GM18867 (cell line): ENCODE results near the gene CCDC88C.

Experiments
- ATAC-seq: cut with Tn5 transposase; IDR thresholded peaks from one replicate; pipeline ENCODE4 v1.9.1; 2021; ENCODE audit warnings: mild to moderate bottlenecking, moderate library complexity; ENCODE audit not compliant: unreplicated experiment

Gene CCDC88C

DNA sequence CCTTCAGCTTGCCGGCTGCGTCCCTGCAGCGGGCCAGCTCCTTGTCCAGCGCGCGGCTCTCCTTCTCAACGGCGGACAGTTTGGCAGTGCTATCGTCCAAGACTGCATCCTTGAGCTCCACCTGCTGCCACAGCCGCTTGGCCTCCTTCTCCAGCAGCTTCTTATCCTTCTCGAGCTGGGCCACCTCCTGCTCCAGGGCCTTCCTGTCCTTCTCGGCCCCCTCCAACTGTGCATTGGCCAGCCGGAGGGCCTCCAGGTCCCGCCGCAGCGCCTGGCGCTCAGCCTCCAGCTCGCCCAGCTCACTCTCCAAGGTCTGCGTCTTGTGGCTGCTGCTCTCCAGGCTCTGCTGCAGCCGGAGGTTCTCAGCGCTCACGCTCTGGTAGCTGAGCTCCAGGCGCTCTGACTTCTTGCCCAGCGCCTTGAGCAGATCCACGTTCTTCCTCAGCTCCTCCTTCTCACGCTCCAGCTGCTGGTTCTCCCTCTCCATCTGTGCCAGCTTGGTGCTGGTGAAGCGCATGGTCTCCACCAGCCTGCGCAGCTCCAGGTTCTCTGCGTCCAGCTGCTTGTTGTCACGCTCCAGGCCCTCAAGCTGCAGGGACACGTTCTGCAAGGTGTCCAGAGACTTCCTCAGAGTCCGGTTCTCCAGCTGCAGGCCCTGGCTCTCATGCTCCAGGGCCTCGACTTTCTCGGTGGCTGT is 104.3 kb downstream of the CCDC88C start:
- no peak for ATAC-seq

DNA sequence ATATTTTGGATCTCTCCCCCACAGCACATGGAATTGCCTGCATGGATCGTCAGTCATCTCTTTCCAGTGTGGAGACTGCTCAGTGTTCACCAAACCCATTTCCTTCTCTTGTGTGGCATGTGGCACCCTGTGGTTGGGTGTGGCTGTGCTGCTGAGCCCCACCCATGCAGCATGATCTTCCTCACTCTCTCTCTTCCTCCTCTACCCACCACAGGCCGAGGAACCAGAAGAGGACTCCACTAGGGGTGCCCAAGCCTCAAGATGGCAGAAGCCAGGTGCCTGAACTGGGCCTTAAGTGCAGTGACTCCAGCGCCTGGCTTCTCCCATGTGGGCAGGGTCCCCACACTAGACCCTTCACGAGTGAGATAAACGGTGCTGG is 106.3 kb downstream of the CCDC88C start:
- ATAC-seq, result no peak

DNA sequence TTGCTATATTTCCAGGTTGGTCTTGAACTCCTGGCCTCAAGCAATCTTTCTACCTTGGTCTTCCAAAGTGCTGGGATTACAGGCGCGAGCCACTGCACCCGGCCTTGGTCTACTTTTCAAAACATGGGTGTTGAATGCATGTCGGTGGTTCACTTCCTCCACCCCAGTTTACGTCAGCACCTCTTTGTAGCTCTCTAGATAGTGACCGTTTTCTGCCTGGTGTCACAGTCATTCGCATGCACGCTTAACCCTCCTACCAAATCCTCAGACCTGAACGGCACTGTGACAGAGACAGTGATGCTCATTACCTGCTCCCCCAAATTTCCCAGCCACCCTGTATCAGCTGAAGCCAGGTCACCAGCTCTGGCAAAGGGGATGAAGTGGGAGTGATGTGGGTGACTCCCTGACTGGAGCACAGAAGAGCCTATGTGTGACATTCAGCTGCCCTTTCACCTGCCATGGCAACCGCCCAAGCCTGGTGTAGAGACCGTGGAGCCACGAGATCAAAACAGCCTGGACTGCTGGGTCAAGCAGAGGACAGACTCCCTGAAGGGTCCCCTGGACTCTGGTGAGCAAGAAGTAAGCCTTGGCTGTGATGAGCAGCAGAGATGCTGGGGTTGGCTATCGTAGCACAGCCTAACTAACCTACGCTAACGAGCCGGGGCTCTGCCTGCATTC is 106.9 kb downstream of the CCDC88C start:
- ATAC-seq, result no peak

DNA sequence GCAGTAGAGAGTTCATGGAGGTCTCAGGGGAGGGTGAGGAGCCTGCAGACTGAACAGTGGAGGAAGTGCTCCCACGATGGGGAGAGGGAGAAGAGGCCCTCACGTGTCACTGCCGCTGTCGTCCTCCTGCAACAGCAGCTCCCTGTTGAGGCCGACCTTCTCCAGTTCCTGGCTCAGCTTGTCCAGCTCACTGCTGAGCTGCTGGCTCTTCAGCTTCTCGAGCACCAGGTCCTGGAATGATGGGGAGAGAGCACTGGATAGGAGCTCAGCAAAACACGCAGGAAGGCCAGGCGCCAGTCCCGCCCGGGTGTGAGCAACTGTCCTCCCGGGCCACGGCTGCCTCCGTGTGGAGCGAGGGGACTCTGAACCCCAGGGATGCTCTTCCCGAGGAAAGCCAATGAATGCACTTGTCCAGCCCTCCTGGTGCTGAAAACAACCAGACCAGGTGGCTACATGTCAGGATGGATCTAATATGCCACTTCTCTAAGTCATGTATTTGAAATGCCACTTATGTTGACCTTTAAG is 107.8 kb downstream of the CCDC88C start:
- no peak for ATAC-seq

DNA sequence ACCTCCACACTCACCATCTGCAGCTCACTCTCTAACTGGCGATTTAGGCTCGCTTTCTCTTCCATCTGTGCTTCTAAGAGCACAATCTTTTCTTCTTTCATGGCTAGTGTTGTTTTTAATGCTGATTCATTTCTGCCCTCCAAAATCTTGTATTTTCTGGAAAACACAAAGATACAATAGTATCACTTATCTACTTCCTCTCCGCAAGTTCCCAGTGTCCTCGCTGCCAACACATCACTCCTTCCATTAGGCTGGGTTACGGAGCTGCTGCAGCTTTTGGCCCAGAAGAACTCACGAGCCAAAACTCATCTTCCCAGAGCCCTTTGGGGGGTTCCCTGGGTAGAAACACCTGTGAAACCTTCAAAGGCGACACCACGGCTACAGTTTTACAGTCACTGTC is 109.3 kb downstream of the CCDC88C start:
- ATAC-seq, result no peak

DNA sequence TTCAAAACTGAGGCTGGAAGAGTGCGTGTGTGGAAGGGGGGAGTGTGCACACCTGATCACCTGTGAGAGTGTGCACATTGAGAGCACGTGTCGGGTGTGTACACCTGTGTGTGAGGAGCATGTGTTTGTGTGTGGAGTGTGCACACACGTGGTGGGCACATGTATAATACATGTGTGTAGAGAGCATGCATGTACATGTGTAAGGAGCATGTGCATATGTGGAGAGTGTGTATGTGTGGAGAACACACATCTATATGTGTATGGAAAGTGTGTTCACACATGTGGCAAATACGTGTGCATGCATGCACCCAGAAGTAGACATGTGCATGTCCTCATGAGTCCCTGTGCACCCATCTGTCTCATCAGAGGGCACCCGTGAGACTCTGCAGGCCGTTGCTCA is 110.0 kb downstream of the CCDC88C start:
- ATAC-seq, result no peak

DNA sequence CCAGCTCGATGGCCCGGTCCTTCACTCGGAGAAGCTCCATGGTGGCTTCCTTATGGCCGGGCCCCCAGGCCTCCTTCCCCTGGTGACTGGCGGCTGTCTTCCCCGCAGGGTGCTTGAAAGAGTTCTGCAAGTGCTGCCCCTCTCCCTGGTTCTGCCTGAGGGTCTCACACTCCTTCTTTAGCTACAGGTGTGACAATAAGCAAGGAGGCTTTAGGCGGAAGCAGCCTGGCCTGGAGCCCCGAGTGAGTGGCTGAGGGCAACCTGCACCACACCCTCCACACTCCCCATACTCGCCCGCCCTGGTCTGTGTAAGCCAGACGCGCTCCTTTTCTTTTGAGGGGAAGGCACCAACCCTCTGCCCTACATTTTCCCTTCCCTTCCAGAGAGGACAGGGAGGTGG is 110.6 kb downstream of the CCDC88C start:
- ATAC-seq, result no peak

DNA sequence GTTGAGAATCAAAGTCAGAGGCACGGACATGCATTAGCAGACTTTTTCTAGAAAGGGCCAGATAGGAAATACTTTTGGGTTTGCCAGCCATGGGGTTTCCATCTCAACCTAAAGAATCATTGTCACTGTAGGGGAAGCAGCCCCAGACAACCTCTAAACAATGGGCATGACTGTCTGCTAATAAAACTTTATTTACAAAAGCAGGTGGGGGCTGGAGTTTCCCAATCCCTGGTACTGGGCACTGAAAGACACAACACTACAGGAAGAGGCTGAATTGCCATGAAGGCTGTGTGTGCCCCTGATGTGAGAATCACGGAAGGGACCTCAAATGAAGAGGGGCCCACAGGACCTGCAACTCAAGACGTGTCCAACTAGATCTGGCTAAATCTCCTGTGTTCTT is 111.1 kb downstream of the CCDC88C start:
- ATAC-seq, result no peak

DNA sequence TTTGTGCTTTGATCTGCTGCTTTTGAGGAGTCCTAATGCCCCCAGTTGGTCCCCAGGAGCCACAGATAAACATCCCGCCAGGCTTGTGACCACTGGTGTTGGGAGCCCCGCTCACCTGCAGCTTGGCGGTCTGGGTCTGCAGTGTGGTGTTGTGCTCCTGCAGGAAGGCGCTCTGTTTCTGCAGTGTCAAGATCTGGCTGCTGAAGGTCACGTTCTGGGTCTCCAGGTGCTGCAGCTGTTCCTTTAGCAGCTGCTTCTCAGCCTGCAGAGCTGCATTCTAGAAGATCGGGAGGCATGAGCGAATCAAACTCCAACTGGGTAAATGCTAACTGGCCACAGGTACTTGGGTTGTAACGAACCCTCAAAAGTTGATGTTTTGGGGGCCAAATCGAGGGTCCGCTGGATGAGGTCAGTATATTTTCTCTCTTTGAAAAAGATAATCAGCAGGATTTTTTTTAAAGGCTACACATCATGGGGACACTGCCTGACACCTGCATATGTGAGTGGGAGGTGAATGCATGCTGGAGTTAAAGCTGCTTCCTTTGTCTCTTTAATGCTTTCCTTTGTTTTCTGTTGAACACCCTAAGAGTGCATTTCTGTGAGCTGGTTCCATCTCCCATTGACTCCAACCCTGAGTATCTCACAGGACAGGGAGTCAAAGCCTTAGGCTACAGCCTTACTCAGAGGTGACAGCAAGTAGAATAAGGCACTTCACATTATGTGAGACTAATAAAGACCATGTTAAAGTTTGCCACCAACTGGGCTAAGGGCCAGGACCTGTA is 111.8 kb downstream of the CCDC88C start:
- no peak for ATAC-seq

DNA sequence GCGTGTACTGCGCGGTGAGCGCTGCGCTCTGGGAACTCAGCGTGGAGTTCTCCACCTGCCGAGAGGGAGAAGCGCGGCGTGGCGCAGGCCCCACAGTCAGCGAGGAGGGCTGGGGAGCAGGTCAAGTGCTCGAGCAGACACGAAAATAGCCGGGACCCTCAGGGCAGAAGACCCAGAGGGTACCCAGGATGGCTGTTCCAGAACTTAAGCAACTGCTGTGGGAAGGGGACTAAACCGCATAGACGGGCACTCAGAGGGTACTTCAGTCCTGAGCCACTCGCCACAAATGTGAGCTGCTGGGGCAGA is 113.7 kb downstream of the CCDC88C start:
- ATAC-seq, result no peak

DNA sequence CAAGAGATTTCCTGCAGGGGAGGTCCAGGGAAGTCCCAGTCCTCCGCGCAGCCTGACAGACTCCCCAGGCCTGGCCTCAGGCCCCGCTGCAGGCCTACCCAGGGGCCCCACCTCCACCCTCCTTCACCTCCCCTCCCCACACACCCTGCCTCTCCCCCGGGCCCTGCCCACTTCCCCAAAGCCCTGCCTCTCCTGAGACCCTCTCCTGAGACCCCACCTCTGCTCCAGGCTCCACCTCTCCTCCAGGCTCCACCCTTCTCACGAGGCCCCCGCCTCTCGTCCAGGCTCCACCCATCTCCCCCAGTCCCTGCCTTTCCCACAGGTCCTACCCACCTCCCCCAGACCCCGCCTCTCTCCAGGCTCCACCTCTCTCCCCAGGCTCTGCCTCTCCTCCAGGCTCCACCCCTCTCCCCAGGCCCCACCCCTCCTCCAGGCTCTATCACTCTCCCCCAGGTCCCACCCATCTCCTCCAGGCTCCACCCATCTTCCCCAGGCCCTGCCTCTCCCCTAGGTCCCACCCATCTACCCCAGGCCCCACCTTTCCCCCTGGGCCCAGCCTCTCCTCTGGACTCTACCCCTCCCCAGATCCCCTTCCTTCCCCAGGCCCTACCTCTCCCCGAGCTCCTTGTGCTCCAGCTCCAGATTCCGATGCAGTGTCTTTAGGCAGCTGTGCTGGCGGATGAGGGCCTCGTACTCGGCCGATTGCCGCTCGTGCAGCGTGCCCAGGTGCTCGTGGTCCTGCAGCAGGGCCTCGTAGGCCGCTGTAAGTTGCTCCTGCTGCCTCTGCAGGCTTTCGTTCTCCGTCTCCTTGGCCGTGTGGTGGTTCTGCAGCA is 114.3 kb downstream of the CCDC88C start:
- peak; percentile 67 for ATAC-seq

DNA sequence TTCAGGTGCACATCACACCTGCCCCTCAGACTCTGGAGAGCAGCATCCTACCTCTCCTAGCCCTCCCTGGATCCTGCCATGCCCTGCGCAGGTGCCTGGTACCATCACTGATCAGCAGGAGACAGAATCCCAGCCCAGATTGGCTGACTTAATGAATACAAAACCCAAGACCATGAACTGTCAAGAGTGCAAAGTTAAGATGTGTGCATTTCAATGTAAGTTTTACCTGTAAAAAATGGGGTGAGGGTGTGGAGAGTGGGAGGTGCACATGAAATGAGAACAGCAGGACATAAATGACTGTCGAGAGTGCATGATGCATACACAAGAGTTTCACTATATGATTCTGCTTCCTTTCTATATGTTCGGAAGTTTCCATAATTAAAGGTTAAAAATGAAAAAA is 115.2 kb downstream of the CCDC88C start:
- ATAC-seq, result no peak

DNA sequence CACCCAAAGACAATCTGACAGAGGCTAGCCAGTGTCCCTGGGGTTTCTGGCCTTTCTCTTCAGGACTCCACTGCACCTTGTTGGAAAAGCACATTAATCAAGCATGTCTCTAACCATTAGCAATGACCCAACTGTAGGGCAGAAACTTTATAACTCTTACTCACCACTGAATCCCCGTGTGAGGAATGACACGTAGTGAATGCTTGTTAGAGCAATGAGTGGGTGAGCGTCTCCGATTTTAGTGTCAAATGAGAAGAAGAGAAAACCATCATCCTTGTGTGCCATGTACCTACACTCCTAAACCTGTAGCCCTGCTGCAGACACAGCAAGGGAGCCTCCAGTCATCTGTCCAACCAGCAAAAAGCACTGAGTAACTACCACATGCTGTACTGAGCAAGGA is 116.7 kb downstream of the CCDC88C start:
- no peak for ATAC-seq

DNA sequence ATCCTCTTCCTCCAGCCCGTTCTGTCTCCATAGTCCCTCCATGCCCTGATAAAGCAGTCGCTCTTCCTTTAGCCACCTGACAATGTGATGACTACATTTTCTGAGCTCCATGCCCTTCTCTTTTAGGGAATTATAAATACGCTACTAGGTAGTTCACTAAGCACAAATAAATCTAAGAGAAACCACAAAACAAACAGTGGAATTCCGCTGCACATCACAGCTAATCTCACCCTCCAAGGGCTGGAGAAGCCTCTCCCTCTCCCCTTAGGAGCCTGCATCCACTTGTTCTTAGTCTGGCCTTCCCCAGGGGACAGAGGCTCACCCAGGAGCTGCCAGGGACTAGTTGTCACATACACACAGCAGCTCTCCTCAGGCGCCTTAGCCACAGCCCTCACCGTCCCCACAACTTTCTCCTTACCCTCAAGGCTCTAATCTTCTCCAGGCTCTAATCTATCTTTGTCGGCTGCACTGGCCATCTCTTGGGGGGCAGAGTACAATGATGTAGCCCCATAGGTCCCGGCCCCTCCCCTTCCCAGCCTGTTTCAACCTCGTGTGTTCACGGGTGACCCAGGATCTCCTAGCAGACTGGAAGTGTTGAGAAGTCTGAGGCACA is 117.2 kb downstream of the CCDC88C start:
- ATAC-seq, result no peak

DNA sequence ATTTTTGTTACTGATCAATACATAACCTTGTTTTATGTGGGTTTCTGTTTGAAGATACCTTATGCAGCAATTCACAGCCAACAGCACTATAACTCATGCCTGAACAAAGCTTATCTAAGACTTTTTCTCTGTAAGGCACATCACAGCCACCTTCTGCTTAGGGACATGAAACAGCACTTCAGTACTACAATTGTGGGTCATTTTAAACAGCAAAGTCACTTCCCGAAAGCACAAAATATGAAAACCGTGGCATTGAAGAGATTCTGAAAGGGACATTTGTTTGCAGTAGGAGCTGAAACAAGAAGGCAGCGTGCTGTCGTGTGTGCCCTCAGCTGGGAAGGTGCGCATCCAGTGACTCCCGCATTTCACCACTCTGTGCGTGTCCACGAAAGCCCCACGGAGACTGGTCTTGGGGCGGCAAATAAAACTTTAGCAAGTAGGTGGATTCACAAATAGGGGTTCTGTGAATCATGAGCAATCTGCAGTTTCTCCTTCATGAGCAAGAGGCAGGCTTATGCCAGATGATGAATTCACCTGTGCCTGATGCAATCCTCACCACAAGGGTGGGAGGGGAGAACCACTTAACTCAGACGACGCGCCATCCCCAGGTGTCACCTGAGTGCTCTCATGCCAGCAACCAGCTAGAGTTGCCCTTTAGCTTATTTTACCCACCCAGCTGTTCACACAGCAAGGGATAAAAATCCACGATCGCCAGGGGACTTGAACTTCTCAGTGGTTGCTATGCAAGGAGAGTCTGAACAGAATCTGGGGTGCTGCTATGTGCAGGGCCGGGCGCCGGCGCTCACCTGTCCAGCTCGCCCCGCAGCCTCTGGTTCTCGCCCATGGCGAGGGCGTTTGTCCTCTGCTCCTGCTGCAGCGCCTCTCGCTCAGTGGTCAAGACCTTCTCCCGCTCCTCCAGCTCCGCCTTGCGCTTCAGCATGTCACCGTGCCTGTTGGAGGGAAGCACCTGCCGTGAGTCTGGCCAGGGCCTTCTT is 118.2 kb downstream of the CCDC88C start:
- no peak for ATAC-seq

DNA sequence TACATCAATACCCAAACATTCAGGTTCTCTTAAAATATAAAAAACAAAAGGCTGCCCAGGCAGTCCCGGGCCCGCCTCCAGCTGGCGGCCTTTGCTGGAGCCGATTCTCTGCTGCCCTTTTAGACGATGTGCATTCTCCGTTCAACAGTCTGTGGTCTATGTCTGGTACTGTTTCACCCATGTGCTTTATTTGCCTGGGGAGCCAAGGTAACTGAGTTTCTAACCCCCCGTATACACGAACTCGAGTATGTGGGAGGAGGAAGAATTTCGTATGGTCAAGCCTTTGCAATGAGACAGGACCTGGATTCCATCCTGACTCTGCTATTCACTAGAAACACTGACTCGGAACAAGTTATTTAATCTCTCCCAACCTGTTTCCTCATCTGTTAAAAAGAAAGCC is 119.0 kb downstream of the CCDC88C start:
- ATAC-seq, result no peak

DNA sequence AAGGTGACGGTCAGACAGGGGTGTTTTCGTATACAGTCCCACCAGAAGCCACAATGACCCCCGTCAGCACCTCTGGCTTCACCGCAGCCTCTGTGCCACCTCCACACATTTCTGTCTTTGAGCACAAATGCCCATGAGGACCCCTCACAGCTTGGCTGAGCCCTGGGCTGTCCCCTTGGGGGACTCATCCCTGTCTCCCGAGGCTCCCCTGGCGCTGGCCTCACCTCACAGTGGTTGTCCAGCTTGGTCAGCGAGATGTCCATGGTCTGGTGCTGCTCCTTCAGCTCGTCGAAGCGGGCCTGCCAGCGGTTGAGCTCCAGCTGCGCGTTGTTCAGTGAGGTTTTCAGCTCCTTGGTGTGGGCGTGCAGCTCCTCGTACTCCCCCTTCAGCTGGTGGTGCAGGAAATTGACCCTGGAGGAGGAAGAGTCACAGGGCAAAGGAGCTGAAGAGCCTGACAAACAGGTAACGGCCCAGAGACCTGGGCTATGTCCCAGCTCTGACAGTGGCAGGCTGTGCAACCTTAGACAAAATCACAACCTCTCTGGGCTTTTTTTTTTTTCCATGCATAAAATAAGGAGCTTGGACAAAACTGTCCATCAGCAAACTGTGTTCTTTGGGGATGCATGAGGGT is 120.4 kb downstream of the CCDC88C start:
- no peak for ATAC-seq

DNA sequence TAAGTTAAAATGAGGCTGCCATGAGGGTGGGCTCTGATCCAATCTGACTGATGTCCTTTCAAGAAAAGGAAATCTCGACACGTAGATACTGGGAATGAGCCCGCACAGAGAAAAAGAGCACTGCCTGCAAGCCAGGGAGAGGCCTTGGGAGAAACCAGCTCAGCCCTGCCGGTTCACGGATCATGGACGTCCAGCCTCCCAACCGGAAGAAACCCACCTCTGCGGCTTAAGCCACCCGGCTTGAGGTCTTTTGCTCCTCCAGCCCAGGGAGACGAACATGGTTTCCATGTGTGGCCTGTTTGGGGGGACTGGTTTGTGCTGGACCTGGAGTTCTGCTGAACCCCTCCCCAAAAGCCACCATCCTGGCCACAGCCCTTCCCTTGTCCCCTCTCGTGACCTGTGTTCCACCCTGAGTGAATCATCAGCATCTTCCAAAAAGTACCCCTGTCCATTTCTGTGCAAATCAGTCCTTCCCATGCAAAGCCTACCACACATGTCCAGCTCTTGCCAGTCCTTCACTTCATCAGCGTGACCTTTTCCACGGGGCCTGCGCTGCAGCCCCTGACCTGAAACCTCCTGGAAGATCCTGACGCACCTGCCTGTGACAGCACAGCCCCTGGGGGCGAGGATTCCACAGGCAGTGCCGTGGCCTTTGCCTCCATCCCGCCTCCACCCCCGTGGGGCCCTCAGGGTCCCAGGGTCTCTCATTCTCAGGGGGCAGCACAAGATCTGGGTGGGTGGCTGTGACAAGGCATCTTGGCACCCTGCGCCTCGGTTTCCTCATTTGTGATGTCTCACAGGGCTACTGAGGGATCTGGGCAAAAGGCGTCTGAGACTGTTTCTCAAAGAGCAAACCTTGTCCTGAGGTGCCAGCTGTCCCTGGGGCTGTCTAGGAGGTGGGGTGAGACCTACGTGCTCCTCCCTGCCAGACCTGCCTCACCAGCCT is 121.5 kb downstream of the CCDC88C start:
- no peak for ATAC-seq
